ENCODE results near the gene SLC22A13. TPM values are rescaled to one million over a fixed set of nuclear protein-coding genes. Genes with fewer than 3 reads are reported as not detected.

Gene SLC22A13
- total and polyA plus RNA-seq, 2 experiments from 2014 or later = 0.13 to 0.66 TPM

- TF ChIP-seq, protein P1, sequence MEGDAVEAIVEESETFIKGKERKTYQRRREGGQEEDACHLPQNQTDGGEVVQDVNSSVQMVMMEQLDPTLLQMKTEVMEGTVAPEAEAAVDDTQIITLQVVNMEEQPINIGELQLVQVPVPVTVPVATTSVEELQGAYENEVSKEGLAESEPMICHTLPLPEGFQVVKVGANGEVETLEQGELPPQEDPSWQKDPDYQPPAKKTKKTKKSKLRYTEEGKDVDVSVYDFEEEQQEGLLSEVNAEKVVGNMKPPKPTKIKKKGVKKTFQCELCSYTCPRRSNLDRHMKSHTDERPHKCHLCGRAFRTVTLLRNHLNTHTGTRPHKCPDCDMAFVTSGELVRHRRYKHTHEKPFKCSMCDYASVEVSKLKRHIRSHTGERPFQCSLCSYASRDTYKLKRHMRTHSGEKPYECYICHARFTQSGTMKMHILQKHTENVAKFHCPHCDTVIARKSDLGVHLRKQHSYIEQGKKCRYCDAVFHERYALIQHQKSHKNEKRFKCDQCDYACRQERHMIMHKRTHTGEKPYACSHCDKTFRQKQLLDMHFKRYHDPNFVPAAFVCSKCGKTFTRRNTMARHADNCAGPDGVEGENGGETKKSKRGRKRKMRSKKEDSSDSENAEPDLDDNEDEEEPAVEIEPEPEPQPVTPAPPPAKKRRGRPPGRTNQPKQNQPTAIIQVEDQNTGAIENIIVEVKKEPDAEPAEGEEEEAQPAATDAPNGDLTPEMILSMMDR (conservative IDR thresholded peaks at IDR 0.05; ENCODE audit: low read depth in 2 of 2) = no peak
Measured at GRCh38 chr3:38227989-38228388, 37.6 kb upstream of the SLC22A13 start (continued).

DNA sequence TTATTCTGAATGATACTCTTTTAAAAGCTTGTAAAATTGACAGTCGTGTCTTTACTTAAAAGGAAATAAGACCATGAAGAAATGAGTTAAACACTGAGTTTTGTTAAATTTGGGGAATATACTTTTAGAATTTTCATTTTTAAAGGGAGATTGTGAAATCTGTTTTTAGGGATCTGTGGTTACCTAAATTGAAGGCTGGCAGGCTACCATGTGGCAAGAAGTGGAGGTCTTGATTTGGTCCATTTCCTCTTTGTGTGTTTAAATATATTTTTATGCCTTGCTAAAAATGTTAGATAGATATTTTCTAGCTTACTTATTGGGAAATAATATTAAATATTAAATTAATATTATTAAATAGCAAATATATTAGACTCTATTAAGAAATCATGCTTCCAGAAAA lies 36.6 kb upstream of the SLC22A13 start:
- Mint-ChIP-seq H3K27me3 (ENCODE audit: insufficient read depth, low read depth, poor library complexity) (no peaks in the 10 kb centered on the region), H3K9me3 (no peaks in the 10 kb centered on the region), H3K4me1 (no peaks in the 10 kb centered on the region), H3K36me3 (ENCODE audit: low read depth) (peaks cover 13% of the 10 kb centered on the region; the same call in 2 of the 3 replicates), H3K4me3 (no peak overlapping the region), H3K27ac (no peak overlapping the region)
- Histone ChIP-seq H3K4me2 (no peak overlapping the region), H3K4me3 (no peak overlapping the region), H3K27ac (ENCODE audit: low read depth) (no peak overlapping the region), H3K9me2 (ENCODE audit: insufficient read depth) (no peaks in the 10 kb centered on the region), H3K36me3 (ENCODE audit: insufficient read depth) (no peaks in the 10 kb centered on the region; the same call in 1 of the 2 replicates), H3K79me2 (replicated peaks; ENCODE audit: insufficient read depth) (no peaks in the 10 kb centered on the region), H2AFZ (no peak overlapping the region), H3K27me3 (ENCODE audit: insufficient read depth) (no peaks in the 10 kb centered on the region), H3F3A (replicated peaks; ENCODE audit: low read depth) (no peaks in the 10 kb centered on the region), H3K4me1 (ENCODE audit: insufficient read depth) (no peaks in the 10 kb centered on the region), H4K20me1 (replicated peaks; ENCODE audit: insufficient read depth) (0 out of 2 replicates have a peak, but pooled peaks cover 5% of the 10 kb centered on the region)
- TF ChIP-seq ZNF114 (CRISPR knock-in tag; IDR thresholded peaks at IDR 0.05) (no peak), STAT1 (IDR thresholded peaks at IDR 0.05; ENCODE audit: unreplicated experiment) (no peak), EZH2phosphoT487 (IDR thresholded peaks at IDR 0.05; ENCODE audit: unreplicated experiment) (no peak), EZH2 (IDR thresholded peaks at IDR 0.05; ENCODE audit: low read depth, unreplicated experiment) (no peak), POLR2AphosphoS5 (IDR thresholded peaks at IDR 0.05; ENCODE audit: low read depth) (no peak)
- TF ChIP-seq, protein P2, sequence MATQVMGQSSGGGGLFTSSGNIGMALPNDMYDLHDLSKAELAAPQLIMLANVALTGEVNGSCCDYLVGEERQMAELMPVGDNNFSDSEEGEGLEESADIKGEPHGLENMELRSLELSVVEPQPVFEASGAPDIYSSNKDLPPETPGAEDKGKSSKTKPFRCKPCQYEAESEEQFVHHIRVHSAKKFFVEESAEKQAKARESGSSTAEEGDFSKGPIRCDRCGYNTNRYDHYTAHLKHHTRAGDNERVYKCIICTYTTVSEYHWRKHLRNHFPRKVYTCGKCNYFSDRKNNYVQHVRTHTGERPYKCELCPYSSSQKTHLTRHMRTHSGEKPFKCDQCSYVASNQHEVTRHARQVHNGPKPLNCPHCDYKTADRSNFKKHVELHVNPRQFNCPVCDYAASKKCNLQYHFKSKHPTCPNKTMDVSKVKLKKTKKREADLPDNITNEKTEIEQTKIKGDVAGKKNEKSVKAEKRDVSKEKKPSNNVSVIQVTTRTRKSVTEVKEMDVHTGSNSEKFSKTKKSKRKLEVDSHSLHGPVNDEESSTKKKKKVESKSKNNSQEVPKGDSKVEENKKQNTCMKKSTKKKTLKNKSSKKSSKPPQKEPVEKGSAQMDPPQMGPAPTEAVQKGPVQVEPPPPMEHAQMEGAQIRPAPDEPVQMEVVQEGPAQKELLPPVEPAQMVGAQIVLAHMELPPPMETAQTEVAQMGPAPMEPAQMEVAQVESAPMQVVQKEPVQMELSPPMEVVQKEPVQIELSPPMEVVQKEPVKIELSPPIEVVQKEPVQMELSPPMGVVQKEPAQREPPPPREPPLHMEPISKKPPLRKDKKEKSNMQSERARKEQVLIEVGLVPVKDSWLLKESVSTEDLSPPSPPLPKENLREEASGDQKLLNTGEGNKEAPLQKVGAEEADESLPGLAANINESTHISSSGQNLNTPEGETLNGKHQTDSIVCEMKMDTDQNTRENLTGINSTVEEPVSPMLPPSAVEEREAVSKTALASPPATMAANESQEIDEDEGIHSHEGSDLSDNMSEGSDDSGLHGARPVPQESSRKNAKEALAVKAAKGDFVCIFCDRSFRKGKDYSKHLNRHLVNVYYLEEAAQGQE (IDR thresholded peaks at IDR 0.05; ENCODE audit: unreplicated experiment) = no peak
- ATAC-seq (no peak), DNase-seq (ENCODE audit: low spot score) (no peak)

GRCh38 chr3:38232701-38233100 lies 32.9 kb upstream of the SLC22A13 start:
- Histone ChIP-seq H3K79me2 (replicated peaks; ENCODE audit: insufficient read depth) (no peaks in the 10 kb centered on the region), H3K4me3 (no peak overlapping the region), H3K9me2 (ENCODE audit: insufficient read depth) (no peaks in the 10 kb centered on the region), H3K4me1 (ENCODE audit: insufficient read depth) (no peaks in the 10 kb centered on the region), H3K27me3 (ENCODE audit: insufficient read depth) (no peaks in the 10 kb centered on the region), H3K36me3 (ENCODE audit: insufficient read depth) (no peaks in the 10 kb centered on the region; the same call in 1 of the 2 replicates), H3K27ac (ENCODE audit: low read depth) (no peak overlapping the region), H3K4me2 (no peak overlapping the region), H2AFZ (no peak overlapping the region), H4K20me1 (replicated peaks; ENCODE audit: insufficient read depth) (no peaks in the 10 kb centered on the region), H3F3A (replicated peaks; ENCODE audit: low read depth) (no peaks in the 10 kb centered on the region)
- Mint-ChIP-seq H3K27ac (no peak overlapping the region), H3K4me3 (no peak overlapping the region), H3K27me3 (ENCODE audit: insufficient read depth, low read depth, poor library complexity) (no peaks in the 10 kb centered on the region), H3K4me1 (no peaks in the 10 kb centered on the region), H3K36me3 (ENCODE audit: low read depth) (peaks cover 18% of the 10 kb centered on the region), H3K9me3 (no peaks in the 10 kb centered on the region)
- no peak for DNase-seq (ENCODE audit: low spot score)
- no peak for ATAC-seq
- no peak for TF ChIP-seq EZH2 (IDR thresholded peaks at IDR 0.05; ENCODE audit: low read depth, unreplicated experiment)
- TF ChIP-seq ZNF114 (CRISPR knock-in tag; IDR thresholded peaks at IDR 0.05) = no peak
- no peak for TF ChIP-seq JUNB (IDR thresholded peaks at IDR 0.05; ENCODE audit: unreplicated experiment)
- TF ChIP-seq, protein P1 (conservative IDR thresholded peaks at IDR 0.05; ENCODE audit: low read depth in 2 of 2) = no peak
- no peak for TF ChIP-seq EZH2phosphoT487 (IDR thresholded peaks at IDR 0.05; ENCODE audit: unreplicated experiment)
- TF ChIP-seq ETS1 (IDR thresholded peaks at IDR 0.05) = no peak
- no peak for TF ChIP-seq CREB1 (CRISPR knock-in tag; IDR thresholded peaks at IDR 0.05; ENCODE audit: low read depth)
- no peak for TF ChIP-seq NANOG (IDR thresholded peaks at IDR 0.05; ENCODE audit: borderline replicate concordance)
